ENCODE data around the gene AFAP1. TPM values are rescaled to one million over a fixed set of nuclear protein-coding genes. Genes with fewer than 3 reads are reported as not detected.

The AFAP1 gene
- total RNA-seq, 1 experiment from 2014 or later = 27.6 TPM

GRCh38 chr4:7760228-7760627, 179.4 kb downstream of the AFAP1 start:
- H3K4me1 Mint-ChIP-seq (ENCODE audit: low read depth, unreplicated experiment) = no peaks in the 10 kb centered on the region
- no peaks in the 10 kb centered on the region for H3K27me3 Mint-ChIP-seq (ENCODE audit: insufficient read depth, unreplicated experiment)
- Histone ChIP-seq H3K4me1 (peaks cover 17% of the 10 kb centered on the region), H3K36me3 (ENCODE audit: control insufficient read depth, insufficient read depth, low read length) (no peaks in the 10 kb centered on the region; the same call in 1 of the 2 replicates), H3K27me3 (replicated peaks; ENCODE audit: control insufficient read depth, insufficient read depth, low read length) (no peaks in the 10 kb centered on the region), H3K4me3 (ENCODE audit: low read depth, low read length) (no peak overlapping the region), H3K9me3 (no peaks in the 10 kb centered on the region)
- no peak overlapping the region for H3K4me3 Mint-ChIP-seq (ENCODE audit: unreplicated experiment)
- CTCF ChIA-PET = no interaction called here
- intact Hi-C loops (cut with micrococcal nuclease; ENCODE audit: unreplicated experiment) = no loop called here
- no peak for DNase-seq
- H3K9me3 Mint-ChIP-seq (ENCODE audit: unreplicated experiment) = no peaks in the 10 kb centered on the region
- H3K36me3 Mint-ChIP-seq (ENCODE audit: insufficient read depth, unreplicated experiment) = peaks cover 48% of the 10 kb centered on the region
- TF ChIP-seq, protein P1, sequence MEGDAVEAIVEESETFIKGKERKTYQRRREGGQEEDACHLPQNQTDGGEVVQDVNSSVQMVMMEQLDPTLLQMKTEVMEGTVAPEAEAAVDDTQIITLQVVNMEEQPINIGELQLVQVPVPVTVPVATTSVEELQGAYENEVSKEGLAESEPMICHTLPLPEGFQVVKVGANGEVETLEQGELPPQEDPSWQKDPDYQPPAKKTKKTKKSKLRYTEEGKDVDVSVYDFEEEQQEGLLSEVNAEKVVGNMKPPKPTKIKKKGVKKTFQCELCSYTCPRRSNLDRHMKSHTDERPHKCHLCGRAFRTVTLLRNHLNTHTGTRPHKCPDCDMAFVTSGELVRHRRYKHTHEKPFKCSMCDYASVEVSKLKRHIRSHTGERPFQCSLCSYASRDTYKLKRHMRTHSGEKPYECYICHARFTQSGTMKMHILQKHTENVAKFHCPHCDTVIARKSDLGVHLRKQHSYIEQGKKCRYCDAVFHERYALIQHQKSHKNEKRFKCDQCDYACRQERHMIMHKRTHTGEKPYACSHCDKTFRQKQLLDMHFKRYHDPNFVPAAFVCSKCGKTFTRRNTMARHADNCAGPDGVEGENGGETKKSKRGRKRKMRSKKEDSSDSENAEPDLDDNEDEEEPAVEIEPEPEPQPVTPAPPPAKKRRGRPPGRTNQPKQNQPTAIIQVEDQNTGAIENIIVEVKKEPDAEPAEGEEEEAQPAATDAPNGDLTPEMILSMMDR (IDR thresholded peaks at IDR 0.05; ENCODE audit: insufficient read depth in 1 of 2, low read depth in 1 of 2, low read length in 1 of 2, severe bottlenecking in 1 of 2, unreplicated experiment in 1 of 2) = no peak
- H3K27ac Mint-ChIP-seq (ENCODE audit: unreplicated experiment) = no peak overlapping the region
- BruUV-seq (replicated peaks) = no TSS peak
- POLR2A ChIA-PET = no interaction called here

GRCh38 chr4:7759635-7760034, 180.0 kb downstream of the AFAP1 start:
- peaks cover 17% of the 10 kb centered on the region for H3K4me1 ChIP-seq
- BruUV-seq (replicated peaks) = no TSS peak
- H3K27ac Mint-ChIP-seq (ENCODE audit: unreplicated experiment) = no peak overlapping the region
- H3K9me3 Mint-ChIP-seq (ENCODE audit: unreplicated experiment) = no peaks in the 10 kb centered on the region
- H3K4me3 Mint-ChIP-seq (ENCODE audit: unreplicated experiment) = no peak overlapping the region
- H3K27me3 ChIP-seq (replicated peaks; ENCODE audit: control insufficient read depth, insufficient read depth, low read length) = no peaks in the 10 kb centered on the region
- CTCF ChIA-PET = no interaction called here
- no peaks in the 10 kb centered on the region; the same call in 1 of the 2 replicates for H3K36me3 ChIP-seq (ENCODE audit: control insufficient read depth, insufficient read depth, low read length)
- TF ChIP-seq, protein P1 (IDR thresholded peaks at IDR 0.05; ENCODE audit: insufficient read depth in 1 of 2, low read depth in 1 of 2, low read length in 1 of 2, severe bottlenecking in 1 of 2, unreplicated experiment in 1 of 2) = no peak
- peaks cover 47% of the 10 kb centered on the region for H3K36me3 Mint-ChIP-seq (ENCODE audit: insufficient read depth, unreplicated experiment)
- intact Hi-C loops (cut with micrococcal nuclease; ENCODE audit: unreplicated experiment) = no loop called here
- no peaks in the 10 kb centered on the region for H3K27me3 Mint-ChIP-seq (ENCODE audit: insufficient read depth, unreplicated experiment)
- H3K9me3 ChIP-seq = no peaks in the 10 kb centered on the region
- no peak overlapping the region for H3K4me3 ChIP-seq (ENCODE audit: low read depth, low read length)
- no peaks in the 10 kb centered on the region for H3K4me1 Mint-ChIP-seq (ENCODE audit: low read depth, unreplicated experiment)
- POLR2A ChIA-PET = no interaction called here
- no peak for DNase-seq

DNA sequence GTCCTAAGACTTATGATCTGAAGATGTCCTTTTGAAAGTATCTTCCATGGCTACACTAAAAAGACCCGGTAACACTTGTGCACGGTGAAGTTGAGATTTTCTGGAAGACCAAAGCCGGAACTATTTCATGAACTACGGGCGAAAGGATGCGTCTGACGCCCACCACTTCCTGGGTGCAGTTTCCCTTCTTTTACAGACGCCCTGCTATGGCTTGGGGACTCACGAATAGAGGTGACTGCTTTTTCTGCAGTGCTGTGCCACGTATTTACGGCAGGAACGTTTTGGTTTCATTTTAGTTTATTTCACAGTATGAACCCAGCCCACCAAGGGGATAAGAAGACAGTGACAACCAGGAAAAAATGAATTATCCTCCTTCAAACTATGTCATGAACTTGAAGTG, 180.4 kb downstream of the AFAP1 start:
- Mint-ChIP-seq H3K9me3 (ENCODE audit: unreplicated experiment) (no peaks in the 10 kb centered on the region), H3K27me3 (ENCODE audit: insufficient read depth, unreplicated experiment) (no peaks in the 10 kb centered on the region), H3K36me3 (ENCODE audit: insufficient read depth, unreplicated experiment) (peaks cover 46% of the 10 kb centered on the region), H3K27ac (ENCODE audit: unreplicated experiment) (no peak overlapping the region), H3K4me3 (ENCODE audit: unreplicated experiment) (no peak overlapping the region), H3K4me1 (ENCODE audit: low read depth, unreplicated experiment) (no peaks in the 10 kb centered on the region)
- Histone ChIP-seq H3K4me1 (peaks cover 17% of the 10 kb centered on the region), H3K36me3 (ENCODE audit: control insufficient read depth, insufficient read depth, low read length) (no peaks in the 10 kb centered on the region; the same call in 1 of the 2 replicates), H3K27me3 (replicated peaks; ENCODE audit: control insufficient read depth, insufficient read depth, low read length) (no peaks in the 10 kb centered on the region), H3K4me3 (ENCODE audit: low read depth, low read length) (no peak overlapping the region), H3K9me3 (no peaks in the 10 kb centered on the region)
- TSS peak; percentile 16 for BruUV-seq (replicated peaks)
- no peak for DNase-seq
- TF ChIP-seq, protein P1 (IDR thresholded peaks at IDR 0.05; ENCODE audit: insufficient read depth in 1 of 2, low read depth in 1 of 2, low read length in 1 of 2, severe bottlenecking in 1 of 2, unreplicated experiment in 1 of 2) = no peak
- ChIA-PET POLR2A (no interaction called here), CTCF (no interaction called here)
- intact Hi-C loops (cut with micrococcal nuclease; ENCODE audit: unreplicated experiment) = no loop called here

All from Caco-2 (cell line).